HepG2 (cell line): ENCODE data around the gene NUDCD3. TPM values are rescaled to one million over a fixed set of nuclear protein-coding genes. Genes with fewer than 3 reads are reported as not detected.

Source experiments
- ATAC-seq: fragments of 200-7000 bp; cut with Tn5 transposase; 3 replicates; pipeline ENCODE4 v1.9.1; 2020; ENCODE audit warnings: mild to moderate bottlenecking, moderate library complexity
- BruUV-seq: library from RNA; stranded (reverse); fragments of 400-500 nt; replicated peaks from 2 replicates; lab custom pipeline; 2021; lab: Mats Ljungman, UMichigan
- CTCF ChIA-PET: fragments of 300-600 bp; formaldehyde crosslinking; extraction: SDS; loops from one replicate; lab custom pipeline; 2021; ENCODE audit warnings: low total read pairs, inconsistent platforms, low intra/inter-chr PET ratio; lab: Yijun Ruan, JAX
- POLR2A ChIA-PET: fragments of 350-600 bp; sonication (Branson Sonifier 250); formaldehyde crosslinking; loops from one replicate; lab custom pipeline; 2020; ENCODE audit warnings: antibody characterized with exemption, inconsistent platforms; lab: Yijun Ruan, JAX
- DNase-seq: peaks from one replicate; pipeline ENCODE4 v3.0.0-alpha.2; 2015; ENCODE audit warnings: low spot score
- FAIRE-seq: peaks from 3 replicates; lab custom pipeline; 2011; peaks lifted over from hg19 to GRCh38; lab: Jason Lieb, UNC
- H2AFZ ChIP-seq: one replicate; pipeline ENCODE4 v1.6.1; 2011; ENCODE audit warnings: low read length, inconsistent platforms
- H3K27ac ChIP-seq: fragments of 300-600 bp; 3 replicates; pipeline ENCODE4 v1.8.0; 2011; ENCODE audit warnings: mixed run types, mild to moderate bottlenecking, mixed read lengths, low read length, inconsistent platforms; ENCODE audit not compliant: insufficient read depth; ENCODE audit errors: extremely low read length
- H3K27me3 ChIP-seq, 2 experiments: fragments of 200-600 bp in 1 of 2; 2 replicates in 1 of 2; 3 replicates in 1 of 2; pipeline versions ENCODE4 v1.6.0 to v1.8.0; 2011; ENCODE audit warnings: low read length in 2 of 2, mild to moderate bottlenecking in 2 of 2, moderate library complexity in 2 of 2, inconsistent platforms in 1 of 2; ENCODE audit not compliant: insufficient read depth in 2 of 2, control insufficient read depth in 1 of 2
- H3K36me3 ChIP-seq, 2 experiments: fragments of 200-600 bp in 1 of 2; replicated peaks in 1 of 2; 2 replicates in 1 of 2; 3 replicates in 1 of 2; pipeline versions ENCODE4 v1.5.1 to v1.8.0; 2011; ENCODE audit warnings: low read length in 2 of 2, inconsistent platforms in 1 of 2; ENCODE audit not compliant: insufficient read depth in 2 of 2, control insufficient read depth in 1 of 2
- H3K4me1 ChIP-seq: 2 replicates; pipeline ENCODE4 v1.5.1; 2012; ENCODE audit warnings: low read length, inconsistent platforms; ENCODE audit not compliant: insufficient read depth
- H3K4me2 ChIP-seq: 2 replicates; pipeline ENCODE4 v1.6.0; 2011; ENCODE audit warnings: low read depth, low read length, inconsistent platforms
- H3K4me3 ChIP-seq, 3 experiments: fragments of 200-600 bp in 1 of 3; sonication (generic), shearing (Covaris generic) in 1 of 3; replicated peaks in 1 of 3; 2 replicates each; pipeline ENCODE4 v1.5.1; 2011 to 2016; ENCODE audit warnings: low read length in 3 of 3, inconsistent platforms in 2 of 3, low read depth in 2 of 3, mild to moderate bottlenecking in 2 of 3, control low read depth in 1 of 3, mixed read lengths in 1 of 3; ENCODE audit not compliant: insufficient read depth in 1 of 3
- H3K79me2 ChIP-seq: one replicate; pipeline ENCODE4 v1.6.1; 2011; ENCODE audit warnings: low read length, inconsistent platforms; ENCODE audit not compliant: insufficient read depth
- H3K9ac ChIP-seq: 2 replicates; pipeline ENCODE4 v1.6.0; 2011; ENCODE audit warnings: mild to moderate bottlenecking, low read depth, low read length, inconsistent platforms; ENCODE audit not compliant: insufficient read depth
- H3K9me3 ChIP-seq: 2 replicates; pipeline ENCODE4 v1.5.1; 2012; ENCODE audit warnings: mild to moderate bottlenecking, low read length
- H4K20me1 ChIP-seq: 2 replicates; pipeline ENCODE4 v1.6.0; 2011; ENCODE audit warnings: inconsistent platforms, mild to moderate bottlenecking, low read length, moderate library complexity; ENCODE audit not compliant: insufficient read depth
- CENPBD1 ChIP-seq: sonication (generic); formaldehyde crosslinking; IDR thresholded peaks from 2 replicates; pipeline ENCODE4 v1.8.0; 2022; ENCODE audit warnings: missing genetic modification reagents, low read depth, mild to moderate bottlenecking, borderline replicate concordance
- ERF ChIP-seq: IDR thresholded peaks from 2 replicates; pipeline ENCODE4 v1.6.1; 2018; ENCODE audit warnings: missing biosample characterization, missing genetic modification reagents
- ISX ChIP-seq: sonication (generic); formaldehyde crosslinking; conservative IDR thresholded peaks from 2 replicates; pipeline ENCODE4 v1.5.0; 2020; ENCODE audit warnings: missing genetic modification reagents
- MAX ChIP-seq: IDR thresholded peaks from 2 replicates; pipeline ENCODE4 v1.6.1; 2012; ENCODE audit warnings: inconsistent platforms
- NFE2L2 ChIP-seq: fragments of 150-350 bp; IDR thresholded peaks from 2 replicates; pipeline ENCODE4 v1.6.1; 2014; ENCODE audit warnings: low read length
- PAXIP1 ChIP-seq: sonication (generic); formaldehyde crosslinking; conservative IDR thresholded peaks from 2 replicates; pipeline ENCODE4 v1.4.0; 2020; ENCODE audit warnings: mild to moderate bottlenecking, missing genetic modification reagents, moderate library complexity
- PLSCR1 ChIP-seq: sonication (generic); formaldehyde crosslinking; IDR thresholded peaks from 2 replicates; pipeline ENCODE4 v1.5.0; 2020; ENCODE audit warnings: missing genetic modification reagents, mild to moderate bottlenecking, borderline replicate concordance
- SIX4 ChIP-seq: sonication (generic); formaldehyde crosslinking; IDR thresholded peaks from 2 replicates; pipeline ENCODE4 v1.4.0; 2020; ENCODE audit warnings: missing genetic modification reagents
- SRY ChIP-seq: sonication (generic); formaldehyde crosslinking; IDR thresholded peaks from 2 replicates; pipeline ENCODE4 v1.8.0; 2022; ENCODE audit warnings: mild to moderate bottlenecking, missing genetic modification reagents
- XRCC5 ChIP-seq: fragments of 200-400 bp; formaldehyde crosslinking; optimal IDR thresholded peaks from 2 replicates; pipeline ENCODE3; 2017; ENCODE audit warnings: mild to moderate bottlenecking, low read length
- ZNF570 ChIP-seq: sonication (generic); formaldehyde crosslinking; IDR thresholded peaks from 2 replicates; pipeline ENCODE4 v1.4.0; 2020; ENCODE audit warnings: mild to moderate bottlenecking, missing genetic modification reagents, borderline replicate concordance
- ZNF597 ChIP-seq: sonication (generic); formaldehyde crosslinking; IDR thresholded peaks from 2 replicates; pipeline ENCODE4 v1.5.0; 2020; ENCODE audit warnings: missing genetic modification reagents
- WGBS: methylation state at CpG from one replicate; pipeline ENCODE4 v1.1.6; 2017; ENCODE audit warnings: low lambda C conversion rate; 5-methylcytosine and 5-hydroxymethylcytosine counted together
- in situ Hi-C: cut with HindIII; loops from 2 replicates; pipeline ENCODE4 v1.10.0; 2017; ENCODE audit warnings: low pct_unique_long_range_greater_than_20kb; ENCODE audit not compliant: extremely low pct_ligation_motif_present
- intact Hi-C: fragments of 100-400 bp; cut with micrococcal nuclease; formaldehyde crosslinking; loops from one replicate; pipeline ENCODE4 v1.10.0; 2022; ENCODE audit not compliant: unreplicated experiment
- polyA plus RNA-seq, 8 experiments: library from polyadenylated mRNA; depleted of rRNA in 3 of 8; stranded (reverse) in 7 of 8; unstranded in 1 of 8; fragments of >200 nt; fragmentation: Illumina TruSeq in 4 of 8; extraction: Trizol in 4 of 8; gene quantifications; 2 replicates each; pipeline versions ENCODE4 v1.2.1 to v1.2.3, GENCODE V29; 2011 to 2016; ENCODE audit warnings: low read depth in 4 of 8, missing spikeins in 1 of 8, mixed read lengths in 1 of 8; ENCODE audit not compliant: insufficient read depth in 1 of 8
- total RNA-seq, 5 experiments: library from RNA; depleted of rRNA; stranded (reverse); fragments of >200 nt; fragmentation: Illumina TruSeq; extraction: Trizol; gene quantifications; 2 replicates each; pipeline ENCODE4 v1.2.3, GENCODE V29; 2016; ENCODE audit warnings: low read depth in 1 of 5

The NUDCD3 gene
- total and polyA plus RNA-seq, 2 of the 13 experiments (the other 11 are each of a cell fraction or from before 2014, with no cell fraction given), result 20.8 to 49.9 TPM

GRCh38 chr7:44465490-44465889, 25.0 kb downstream of the NUDCD3 start (continued):
- TF ChIP-seq ISX (no peak), PLSCR1 (CRISPR knock-in tag) (no peak), XRCC5 (no peak)

GRCh38 chr7:44463169-44463808, 27.2 kb downstream of the NUDCD3 start:
- 90% methylated on average over 1 of the region's 1 CpG for WGBS
- Histone ChIP-seq H3K79me2 (peaks cover 28% of the 10 kb centered on the region), H2AFZ (no peak overlapping the region), H3K4me2 (no peak overlapping the region), H3K9ac (no peak overlapping the region), H3K4me1 (peaks cover 12% of the 10 kb centered on the region), H3K36me3 (peaks cover 18 to 62% of the 10 kb centered on the region in 2 experiments), H4K20me1 (no peaks in the 10 kb centered on the region), H3K9me3 (no peaks in the 10 kb centered on the region), H3K4me3 (no peak overlapping the region), H3K27me3 (no peaks in the 10 kb centered on the region), H3K27ac (no peak overlapping the region)
- ATAC-seq (no peak), DNase-seq (no peak), FAIRE-seq (no peak)
- no TSS peak for BruUV-seq
- in situ Hi-C loops, result no loop called here
- intact Hi-C loops, result no loop called here
- ChIA-PET CTCF (no interaction called here), POLR2A (no interaction called here)
- no peak for TF ChIP-seq NFE2L2
- no peak for TF ChIP-seq ZNF570 (CRISPR knock-in tag)
- no peak for TF ChIP-seq ERF (CRISPR knock-in tag)
- no peak for TF ChIP-seq MAX
- TF ChIP-seq SRY (CRISPR knock-in tag), result no peak
- TF ChIP-seq SIX4, result no peak
- TF ChIP-seq CENPBD1, result no peak
- TF ChIP-seq ZNF597 (CRISPR knock-in tag), result no peak
- no peak for TF ChIP-seq PAXIP1 (CRISPR knock-in tag)
